Ishikawa (cell line): ENCODE data around the gene ELOVL6.

Experiments
- CEBPB ChIP-seq: IDR thresholded peaks from 2 replicates; pipeline ENCODE4 v1.6.1; 2012
- CREB1 ChIP-seq: IDR thresholded peaks from 2 replicates; pipeline ENCODE4 v1.6.1; 2012; ENCODE audit warnings: low read depth
- EP300 ChIP-seq: IDR thresholded peaks from 2 replicates; pipeline ENCODE4 v1.6.1; 2012; ENCODE audit warnings: borderline replicate concordance
- FOXM1 ChIP-seq: IDR thresholded peaks from 2 replicates; pipeline ENCODE4 v1.6.1; 2012; ENCODE audit warnings: low read depth, borderline replicate concordance
- NFIC ChIP-seq: IDR thresholded peaks from 2 replicates; pipeline ENCODE4 v1.6.1; 2012
- RAD21 ChIP-seq: IDR thresholded peaks from 2 replicates; pipeline ENCODE4 v1.6.1; 2012; ENCODE audit warnings: low read depth
- TCF12 ChIP-seq: IDR thresholded peaks from 2 replicates; pipeline ENCODE4 v1.6.1; 2012; ENCODE audit warnings: low read depth
- YY1 ChIP-seq: IDR thresholded peaks from 2 replicates; pipeline ENCODE4 v1.6.1; 2012; ENCODE audit warnings: low read depth
- ZBTB7A ChIP-seq: IDR thresholded peaks from 2 replicates; pipeline ENCODE4 v1.6.1; 2012; ENCODE audit warnings: low read depth
- TF ChIP-seq, protein P1 (sequence below): IDR thresholded peaks from 2 replicates; pipeline ENCODE4 v1.6.1; 2012
- TF ChIP-seq, protein P2 (sequence below): IDR thresholded peaks from 2 replicates; pipeline ENCODE4 v1.6.1; 2012; ENCODE audit warnings: low read depth, mild to moderate bottlenecking

DNA sequence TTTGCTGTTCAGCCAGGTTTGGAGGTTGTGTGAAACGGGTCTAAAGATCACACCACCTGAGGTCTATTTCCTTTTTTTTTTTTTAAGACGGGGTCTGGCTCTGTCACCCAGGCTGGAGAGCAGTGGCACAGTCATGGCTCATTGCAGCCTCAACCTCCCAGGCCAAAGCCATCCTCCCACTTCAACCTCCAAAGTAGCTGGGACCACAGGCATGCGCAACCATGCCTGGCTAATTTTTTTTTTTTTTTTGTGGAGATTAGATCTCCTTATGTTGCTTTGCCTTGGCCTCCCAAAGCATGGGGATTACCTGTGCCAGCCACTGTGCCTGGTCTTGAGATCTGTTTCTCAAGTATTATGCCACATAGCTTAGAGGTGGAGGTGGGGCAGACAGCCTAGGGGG lies 49.2 kb upstream of the ELOVL6 start:
- TF ChIP-seq TCF12 (no peak), ZBTB7A (no peak), FOXM1 (no peak), CEBPB (no peak), EP300 (no peak), CREB1 (no peak), NFIC (no peak), YY1 (no peak), RAD21 (no peak)
- TF ChIP-seq, protein P1, sequence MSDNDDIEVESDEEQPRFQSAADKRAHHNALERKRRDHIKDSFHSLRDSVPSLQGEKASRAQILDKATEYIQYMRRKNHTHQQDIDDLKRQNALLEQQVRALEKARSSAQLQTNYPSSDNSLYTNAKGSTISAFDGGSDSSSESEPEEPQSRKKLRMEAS: no peak
- TF ChIP-seq, protein P2, sequence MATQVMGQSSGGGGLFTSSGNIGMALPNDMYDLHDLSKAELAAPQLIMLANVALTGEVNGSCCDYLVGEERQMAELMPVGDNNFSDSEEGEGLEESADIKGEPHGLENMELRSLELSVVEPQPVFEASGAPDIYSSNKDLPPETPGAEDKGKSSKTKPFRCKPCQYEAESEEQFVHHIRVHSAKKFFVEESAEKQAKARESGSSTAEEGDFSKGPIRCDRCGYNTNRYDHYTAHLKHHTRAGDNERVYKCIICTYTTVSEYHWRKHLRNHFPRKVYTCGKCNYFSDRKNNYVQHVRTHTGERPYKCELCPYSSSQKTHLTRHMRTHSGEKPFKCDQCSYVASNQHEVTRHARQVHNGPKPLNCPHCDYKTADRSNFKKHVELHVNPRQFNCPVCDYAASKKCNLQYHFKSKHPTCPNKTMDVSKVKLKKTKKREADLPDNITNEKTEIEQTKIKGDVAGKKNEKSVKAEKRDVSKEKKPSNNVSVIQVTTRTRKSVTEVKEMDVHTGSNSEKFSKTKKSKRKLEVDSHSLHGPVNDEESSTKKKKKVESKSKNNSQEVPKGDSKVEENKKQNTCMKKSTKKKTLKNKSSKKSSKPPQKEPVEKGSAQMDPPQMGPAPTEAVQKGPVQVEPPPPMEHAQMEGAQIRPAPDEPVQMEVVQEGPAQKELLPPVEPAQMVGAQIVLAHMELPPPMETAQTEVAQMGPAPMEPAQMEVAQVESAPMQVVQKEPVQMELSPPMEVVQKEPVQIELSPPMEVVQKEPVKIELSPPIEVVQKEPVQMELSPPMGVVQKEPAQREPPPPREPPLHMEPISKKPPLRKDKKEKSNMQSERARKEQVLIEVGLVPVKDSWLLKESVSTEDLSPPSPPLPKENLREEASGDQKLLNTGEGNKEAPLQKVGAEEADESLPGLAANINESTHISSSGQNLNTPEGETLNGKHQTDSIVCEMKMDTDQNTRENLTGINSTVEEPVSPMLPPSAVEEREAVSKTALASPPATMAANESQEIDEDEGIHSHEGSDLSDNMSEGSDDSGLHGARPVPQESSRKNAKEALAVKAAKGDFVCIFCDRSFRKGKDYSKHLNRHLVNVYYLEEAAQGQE: no peak
